Esophagus muscularis mucosa (tissue), 4 donors: Measurements from ENCODE around the gene TMEM170A. TPM values are rescaled to one million over a fixed set of nuclear protein-coding genes. Genes with fewer than 3 reads are reported as not detected.

ENCODE experiments used
- DNase-seq: peaks from one replicate; pipeline ENCODE4 v3.0.0-alpha.2; 2017; ENCODE audit errors: extremely low spot score
- H3K27ac ChIP-seq, 4 donors: fragments of 200-600 bp; sonication (generic); replicated peaks in 1 of 4; 1 replicate in 3 of 4; 2 replicates in 1 of 4; pipeline ENCODE4 v1.5.1; 2016 to 2019; ENCODE audit warnings: mild to moderate bottlenecking in 1 of 4
- H3K27me3 ChIP-seq, 4 donors: fragments of 200-600 bp; sonication (generic); one replicate each; pipeline versions ENCODE4 v1.5.1 to v1.6.0; 2016 to 2019
- H3K36me3 ChIP-seq, 4 donors: fragments of 200-600 bp; sonication (generic); one replicate each; pipeline ENCODE4 v1.5.1; 2016 to 2019
- H3K4me1 ChIP-seq, 4 donors: fragments of 200-600 bp; sonication (generic); one replicate each; pipeline ENCODE4 v1.5.1; 2016 to 2019
- H3K4me3 ChIP-seq, 4 donors: fragments of 200-600 bp; sonication (generic); 1 replicate in 2 of 4; 2 replicates in 2 of 4; pipeline ENCODE4 v1.5.1; 2016 to 2019; ENCODE audit warnings: mild to moderate bottlenecking in 4 of 4, moderate library complexity in 1 of 4
- H3K9me3 ChIP-seq, 4 donors: fragments of 200-600 bp; sonication (generic); 1 replicate in 3 of 4; 2 replicates in 1 of 4; pipeline ENCODE4 v1.5.1; 2016 to 2019
- CTCF ChIP-seq, 3 experiments: fragments of 200-600 bp in 2 of 3; fragments of 450-650 bp in 1 of 3; sonication (generic) in 2 of 3; IDR thresholded peaks; one replicate each; pipeline ENCODE4 v1.5.1; 2017 to 2019; ENCODE audit warnings: antibody characterized with exemption in 3 of 3, mild to moderate bottlenecking in 2 of 3, moderate library complexity in 1 of 3
- EP300 ChIP-seq: sonication (generic); formaldehyde crosslinking; IDR thresholded peaks from one replicate; pipeline ENCODE4 v1.6.1; 2017; ENCODE audit warnings: antibody characterized with exemption
- POLR2A ChIP-seq: fragments of 450-650 bp; IDR thresholded peaks from one replicate; pipeline ENCODE4 v1.6.1; 2017; ENCODE audit warnings: antibody characterized with exemption, moderate library complexity, mild to moderate bottlenecking, low read depth
- POLR2AphosphoS5 ChIP-seq, 2 donors: sonication (generic); formaldehyde crosslinking; IDR thresholded peaks; one replicate each; pipeline ENCODE4 v1.6.1; 2017; ENCODE audit warnings: antibody characterized with exemption in 2 of 2
- WGBS: methylation state at CpG from one replicate; pipeline ENCODE4 v1.1.5; 2018; 5-methylcytosine and 5-hydroxymethylcytosine counted together
- intact Hi-C: fragments of 100-400 bp; cut with DNase I; formaldehyde crosslinking; loops from one replicate; pipeline ENCODE4 v1.15.1; 2023
- total RNA-seq, 4 donors: library from RNA; depleted of rRNA; stranded (reverse); fragments of >200 nt; gene quantifications; one replicate each; pipeline versions ENCODE4 v1.1.0 to v1.2.1, GENCODE V29; 2016

TMEM170A gene
- total RNA-seq, 4 donors from 2014 or later = 11.2 to 18.3 (median 14.9) TPM

- intact Hi-C loops = no loop called here
- H3K9me3 ChIP-seq = no peaks in the 10 kb centered on the region
- no peak overlapping the region for H3K4me3 ChIP-seq
- TF ChIP-seq POLR2AphosphoS5 (IDR thresholded peaks at IDR 0.05) (no peak), CTCF (IDR thresholded peaks at IDR 0.05) (no peak), POLR2A (no peak), EP300 (no peak)
- H3K27me3 ChIP-seq = no peaks in the 10 kb centered on the region
- no peak for DNase-seq
- H3K4me1 ChIP-seq = peaks cover 0 to 4% (median 0%) of the 10 kb centered on the region in 4 donors
- no peak overlapping the region for H3K27ac ChIP-seq
- WGBS = 73% methylated on average over 5 of the region's 5 CpGs
- peaks cover 0 to 39% (median 11%) of the 10 kb centered on the region in 4 donors for H3K36me3 ChIP-seq
Measured at GRCh38 chr16:75445298-75445697, 19.2 kb downstream of the TMEM170A start.

DNA sequence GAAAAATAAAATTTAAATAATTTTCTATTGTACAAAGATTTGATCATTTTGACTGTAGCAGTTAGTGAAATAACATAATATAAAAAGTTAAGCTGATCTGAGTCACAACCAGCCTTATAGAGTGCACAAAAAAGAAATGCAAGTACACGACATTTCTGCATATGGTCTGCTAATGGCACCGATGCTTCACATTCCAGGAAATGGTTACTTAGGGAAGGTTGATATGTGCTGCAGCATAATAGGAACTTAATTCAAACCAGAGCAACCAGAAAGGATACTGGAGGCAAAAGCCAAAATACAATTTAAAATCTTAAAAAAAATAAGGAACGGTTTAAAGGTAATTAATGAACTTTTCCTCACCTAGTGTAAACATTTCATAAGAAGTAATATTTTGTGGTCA lies 21.2 kb downstream of the TMEM170A start:
- Histone ChIP-seq H3K9me3 (no peaks in the 10 kb centered on the region), H3K4me1 (peaks cover 0 to 4% (median 0%) of the 10 kb centered on the region in 4 donors), H3K27me3 (no peaks in the 10 kb centered on the region), H3K36me3 (peaks cover 0 to 20% (median 5%) of the 10 kb centered on the region in 4 donors), H3K4me3 (no peak overlapping the region), H3K27ac (no peak overlapping the region)
- DNase-seq = no peak
- 79% methylated on average over 3 of the region's 3 CpGs for WGBS
- intact Hi-C loops = no loop called here
- TF ChIP-seq POLR2AphosphoS5 (IDR thresholded peaks at IDR 0.05) = no peak
- TF ChIP-seq EP300 = no peak
- no peak for TF ChIP-seq POLR2A
- TF ChIP-seq CTCF (IDR thresholded peaks at IDR 0.05) = no peak

GRCh38 chr16:75433732-75434413 lies 30.6 kb downstream of the TMEM170A start:
- WGBS = 4% methylated on average over 32 of the region's 32 CpGs
- Histone ChIP-seq H3K4me3 (peak overlapping the region; percentile 70 to 97 (median 76)), H3K27me3 (no peaks in the 10 kb centered on the region), H3K9me3 (no peaks in the 10 kb centered on the region), H3K27ac (peak overlapping the region; percentile 93 to 94 (median 94)), H3K36me3 (no peaks in the 10 kb centered on the region), H3K4me1 (peaks cover 15 to 39% (median 24%) of the 10 kb centered on the region in 4 donors)
- peak; percentile 18 to 52 for TF ChIP-seq POLR2AphosphoS5 (IDR thresholded peaks at IDR 0.05)
- TF ChIP-seq CTCF (IDR thresholded peaks at IDR 0.05) = no peak
- TF ChIP-seq POLR2A = no peak
- peak; percentile 93 for DNase-seq
- intact Hi-C loops = loop anchor here (2.0 kb wide), 1 partner anchor 29 kb away; no protein-coding TSS in a partner anchor

DNA sequence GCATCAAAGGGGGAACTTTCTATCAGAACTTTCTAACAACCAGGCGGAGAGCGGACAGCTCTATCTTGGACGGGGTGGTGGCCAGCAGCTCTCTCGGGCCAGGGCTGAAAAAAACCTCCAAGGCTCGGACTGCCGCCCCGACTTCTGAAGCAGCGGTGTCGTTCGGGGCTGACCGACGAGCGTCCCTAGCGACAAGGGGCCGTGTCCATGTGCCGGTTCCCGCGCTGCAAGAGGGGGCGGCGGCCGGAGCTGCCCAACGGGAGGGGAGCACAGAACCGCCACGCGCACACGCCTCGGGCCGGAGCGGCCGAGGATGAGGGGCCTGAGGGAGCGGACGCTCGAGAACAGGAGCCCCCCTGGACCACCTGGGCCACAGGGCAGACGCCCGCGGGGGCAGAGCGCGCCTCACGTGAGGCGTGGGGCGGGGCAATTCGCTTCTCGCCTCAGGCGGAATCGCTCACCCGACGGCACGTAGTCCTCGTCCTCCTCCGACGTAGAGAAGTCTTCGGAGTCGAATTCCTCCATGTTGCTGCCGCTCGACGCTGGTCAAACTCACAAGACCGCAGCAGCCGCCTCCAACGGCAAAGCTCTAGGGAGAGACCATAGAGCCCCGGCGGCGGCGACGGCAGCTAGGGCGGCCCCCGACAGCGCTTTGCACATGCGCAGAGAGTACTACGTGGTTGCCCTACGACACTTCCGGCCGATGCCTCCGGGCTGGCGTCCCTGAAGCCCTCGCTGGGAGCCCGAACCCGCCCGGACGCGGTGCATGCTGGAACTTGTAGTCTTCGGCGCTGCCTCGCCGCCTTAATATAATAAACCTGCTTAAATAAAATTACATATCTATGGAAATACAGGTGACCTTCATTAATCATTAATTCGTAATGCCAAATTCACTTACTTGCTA lies 31.4 kb downstream of the TMEM170A start, which contains the start of gene CFDP1:
Gene CFDP1, minus strand, starts transcription at position 676 of the 904 bp plus-strand sequence. Its CDS starts 151 bp downstream, at position 525.
- intact Hi-C loops = no loop called here
- Histone ChIP-seq H3K9me3 (no peaks in the 10 kb centered on the region), H3K27me3 (no peaks in the 10 kb centered on the region), H3K36me3 (no peaks in the 10 kb centered on the region), H3K4me3 (peak within 1 kb of the TSS; percentile 70 to 97 (median 76)), H3K27ac (peak within 1 kb of the TSS; percentile 93 to 94 (median 94)), H3K4me1 (peaks cover 15 to 39% (median 24%) of the 10 kb centered on the region in 4 donors)
- under 1% methylated on average over 53 of the region's 85 CpGs for WGBS
- TF ChIP-seq POLR2A (peak; percentile 63), POLR2AphosphoS5 (IDR thresholded peaks at IDR 0.05) (peak; percentile 83 to 95), CTCF (IDR thresholded peaks at IDR 0.05) (peak in 1 of 3 experiments; percentile 20), EP300 (no peak)
- peak; percentile 98 for DNase-seq
